Gastroesophageal sphincter (tissue), 4 donors: ENCODE measurements around the gene PLXDC1. TPM values are rescaled to one million over a fixed set of nuclear protein-coding genes. Genes with fewer than 3 reads are reported as not detected.
A peak's percentile ranks its signal among the peaks of the same experiment; 100 is the strongest.
"Not testable (repeated sequence)": the region's sequence is repeated elsewhere in the genome, so short reads cannot be mapped to it uniquely, and the experiment has no call there.

Experiments
- ATAC-seq: fragments of 150-250 bp; one replicate; pipeline ENCODE4 v1.9.1; 2016; ENCODE audit warnings: mild to moderate bottlenecking, moderate library complexity
- H3K27ac ChIP-seq, 4 donors: fragments of 200-600 bp; sonication (generic) in 3 of 4; 1 replicate in 3 of 4; 2 replicates in 1 of 4; pipeline ENCODE4 v1.5.1; 2016 to 2019
- H3K27me3 ChIP-seq: fragments of 200-600 bp; sonication (generic); one replicate; pipeline ENCODE4 v1.5.1; 2019
- H3K36me3 ChIP-seq, 2 donors: fragments of 200-600 bp; sonication (generic); one replicate each; pipeline ENCODE4 v1.5.1; 2019; ENCODE audit warnings: control low read depth in 1 of 2
- H3K4me1 ChIP-seq, 3 donors: fragments of 200-600 bp; sonication (generic); 1 replicate in 2 of 3; 2 replicates in 1 of 3; pipeline ENCODE4 v1.5.1; 2016 to 2019; ENCODE audit warnings: control low read depth in 2 of 3
- H3K4me3 ChIP-seq, 2 donors: fragments of 200-600 bp; sonication (generic); one replicate each; pipeline ENCODE4 v1.5.1; 2019; ENCODE audit warnings: mild to moderate bottlenecking in 1 of 2, moderate library complexity in 1 of 2
- H3K9me3 ChIP-seq, 3 donors: fragments of 200-600 bp; sonication (generic); one replicate each; pipeline ENCODE4 v1.5.1; 2017 to 2019; ENCODE audit warnings: control low read depth in 2 of 3
- EP300 ChIP-seq: sonication (generic); formaldehyde crosslinking; IDR thresholded peaks from one replicate; pipeline ENCODE4 v1.6.1; 2017; ENCODE audit warnings: antibody characterized with exemption, mild to moderate bottlenecking
- POLR2A ChIP-seq, 2 donors: fragments of 450-650 bp; IDR thresholded peaks; one replicate each; pipeline ENCODE4 v1.6.1; 2017; ENCODE audit warnings: antibody characterized with exemption in 2 of 2, mild to moderate bottlenecking in 2 of 2, moderate library complexity in 1 of 2
- POLR2AphosphoS5 ChIP-seq: sonication (generic); formaldehyde crosslinking; IDR thresholded peaks from one replicate; pipeline ENCODE4 v1.6.1; 2017; ENCODE audit warnings: antibody characterized with exemption
- WGBS, 2 donors: methylation state at CpG; one replicate each; pipeline ENCODE4 v1.1.5; 2018; ENCODE audit warnings: low coverage in 1 of 2; 5-methylcytosine and 5-hydroxymethylcytosine counted together
- total RNA-seq, 4 donors: library from RNA; depleted of rRNA; stranded (reverse); fragments of >200 nt; gene quantifications; one replicate each; pipeline ENCODE4 v1.1.0, GENCODE V29; 2016
- TF ChIP-seq, protein P1 (sequence below), 4 experiments: fragments of 200-600 bp in 2 of 4; fragments of 450-650 bp in 2 of 4; sonication (generic) in 1 of 4; IDR thresholded peaks; one replicate each; pipeline ENCODE4 v1.5.1; 2017 to 2019; ENCODE audit warnings: antibody characterized with exemption in 4 of 4, mild to moderate bottlenecking in 2 of 4, moderate library complexity in 2 of 4

PLXDC1 gene
- total RNA-seq, 4 donors from 2014 or later: 5.5 to 21.6 (median 17.4) TPM

DNA sequence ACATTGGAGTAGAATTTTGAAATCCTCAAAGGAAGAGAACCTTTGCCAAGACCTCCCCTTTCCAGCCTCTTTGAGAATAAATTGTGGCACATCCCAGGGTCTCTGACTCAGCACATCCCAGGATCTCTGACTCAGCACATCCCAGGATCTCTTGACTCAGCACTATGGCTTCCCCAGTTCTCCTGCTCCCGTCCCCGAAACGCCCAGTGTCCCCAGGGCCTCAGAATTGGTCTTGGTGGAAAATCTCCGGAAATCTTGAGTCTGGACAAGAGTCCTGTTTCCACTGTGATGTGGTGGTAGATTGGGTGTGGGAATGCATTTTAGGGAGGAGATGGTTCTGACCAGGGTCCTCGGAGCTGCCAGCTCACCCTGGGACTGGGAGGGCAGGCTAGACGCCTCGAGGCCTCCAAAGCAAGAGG, 19.2 kb downstream of the PLXDC1 start:
- TF ChIP-seq POLR2A (IDR thresholded peaks at IDR 0.05): no peak
- TF ChIP-seq POLR2AphosphoS5: no peak
- TF ChIP-seq EP300: no peak
- TF ChIP-seq, protein P1, sequence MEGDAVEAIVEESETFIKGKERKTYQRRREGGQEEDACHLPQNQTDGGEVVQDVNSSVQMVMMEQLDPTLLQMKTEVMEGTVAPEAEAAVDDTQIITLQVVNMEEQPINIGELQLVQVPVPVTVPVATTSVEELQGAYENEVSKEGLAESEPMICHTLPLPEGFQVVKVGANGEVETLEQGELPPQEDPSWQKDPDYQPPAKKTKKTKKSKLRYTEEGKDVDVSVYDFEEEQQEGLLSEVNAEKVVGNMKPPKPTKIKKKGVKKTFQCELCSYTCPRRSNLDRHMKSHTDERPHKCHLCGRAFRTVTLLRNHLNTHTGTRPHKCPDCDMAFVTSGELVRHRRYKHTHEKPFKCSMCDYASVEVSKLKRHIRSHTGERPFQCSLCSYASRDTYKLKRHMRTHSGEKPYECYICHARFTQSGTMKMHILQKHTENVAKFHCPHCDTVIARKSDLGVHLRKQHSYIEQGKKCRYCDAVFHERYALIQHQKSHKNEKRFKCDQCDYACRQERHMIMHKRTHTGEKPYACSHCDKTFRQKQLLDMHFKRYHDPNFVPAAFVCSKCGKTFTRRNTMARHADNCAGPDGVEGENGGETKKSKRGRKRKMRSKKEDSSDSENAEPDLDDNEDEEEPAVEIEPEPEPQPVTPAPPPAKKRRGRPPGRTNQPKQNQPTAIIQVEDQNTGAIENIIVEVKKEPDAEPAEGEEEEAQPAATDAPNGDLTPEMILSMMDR (IDR thresholded peaks at IDR 0.05): no peak
- no peaks in the 10 kb centered on the region for H3K36me3 ChIP-seq
- peaks cover 0 to 7% (median 5%) of the 10 kb centered on the region in 3 donors for H3K4me1 ChIP-seq
- H3K27me3 ChIP-seq: peaks cover 5% of the 10 kb centered on the region
- no peaks in the 10 kb centered on the region for H3K9me3 ChIP-seq
- peak; percentile 80 for ATAC-seq
- no peak overlapping the region for H3K4me3 ChIP-seq
- WGBS, 2 donors: no CpG with 5 or more reads among the region's 7 CpGs
- peak overlapping the region in 3 of 4 donors; percentile 10 to 66 (median 51) for H3K27ac ChIP-seq

DNA sequence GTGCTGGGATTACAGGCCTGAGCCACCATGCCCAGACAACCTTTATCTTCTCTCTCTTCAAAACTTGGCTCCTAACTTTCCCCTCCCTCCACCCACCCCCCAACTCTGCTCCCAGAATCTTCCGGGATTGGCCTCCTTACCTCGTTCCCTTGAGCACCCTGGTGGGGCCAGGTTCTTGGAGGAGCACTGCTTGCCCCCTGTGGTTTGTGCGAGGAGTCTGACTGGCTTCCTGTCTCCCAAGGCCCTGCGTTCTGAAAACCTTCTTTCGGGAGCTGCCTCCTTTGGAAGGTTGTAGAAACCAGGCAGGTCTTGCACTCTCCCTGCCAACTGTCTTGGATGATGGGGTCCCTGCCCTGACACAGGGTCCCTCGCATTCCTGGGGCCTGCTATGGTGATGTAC, 19.8 kb downstream of the PLXDC1 start:
- no peaks in the 10 kb centered on the region for H3K9me3 ChIP-seq
- H3K36me3 ChIP-seq: no peaks in the 10 kb centered on the region
- WGBS, 2 donors: 53% methylated on average over 2 of the region's 6 CpGs; no CpG with 5 or more reads in 1 of the 2 donors
- H3K4me1 ChIP-seq: peaks cover 0 to 7% (median 5%) of the 10 kb centered on the region in 3 donors
- TF ChIP-seq POLR2A (IDR thresholded peaks at IDR 0.05) (no peak), POLR2AphosphoS5 (no peak), EP300 (no peak)
- TF ChIP-seq, protein P1 (IDR thresholded peaks at IDR 0.05): no peak
- H3K4me3 ChIP-seq: no peak overlapping the region
- H3K27me3 ChIP-seq: peaks cover 5% of the 10 kb centered on the region
- peak overlapping the region in 3 of 4 donors; percentile 47 to 66 (median 51) for H3K27ac ChIP-seq
- no peak for ATAC-seq

DNA sequence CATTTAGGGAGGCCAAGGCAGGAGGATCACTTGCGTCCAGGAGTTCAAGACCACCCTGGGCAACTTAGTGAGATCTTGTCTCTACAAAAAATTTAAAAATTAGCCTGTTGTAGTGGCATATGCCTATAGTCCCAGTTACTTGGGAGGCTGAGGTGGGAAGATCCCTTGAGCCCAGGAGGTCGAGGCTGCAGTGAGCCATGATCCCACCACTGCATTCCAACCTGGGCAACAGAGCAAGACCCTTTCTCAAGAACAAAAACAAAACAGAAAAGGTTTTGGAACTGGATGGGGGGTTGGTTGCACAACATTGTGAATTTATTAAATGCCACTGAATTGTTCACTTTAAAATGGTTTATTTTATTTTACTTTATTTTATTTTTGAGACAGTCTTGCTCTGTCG, 21.2 kb downstream of the PLXDC1 start:
- Histone ChIP-seq H3K27ac (no peak overlapping the region), H3K36me3 (no peaks in the 10 kb centered on the region), H3K4me3 (no peak overlapping the region), H3K27me3 (peaks cover 5% of the 10 kb centered on the region), H3K9me3 (no peaks in the 10 kb centered on the region), H3K4me1 (peaks cover 0 to 7% (median 5%) of the 10 kb centered on the region in 3 donors)
- WGBS, 2 donors: 75% methylated on average over 3 of the region's 3 CpGs; no CpG with 5 or more reads in 1 of the 2 donors
- TF ChIP-seq POLR2AphosphoS5 (no peak), EP300 (no peak), POLR2A (IDR thresholded peaks at IDR 0.05) (no peak)
- TF ChIP-seq, protein P1 (IDR thresholded peaks at IDR 0.05): no peak
- no peak for ATAC-seq

DNA sequence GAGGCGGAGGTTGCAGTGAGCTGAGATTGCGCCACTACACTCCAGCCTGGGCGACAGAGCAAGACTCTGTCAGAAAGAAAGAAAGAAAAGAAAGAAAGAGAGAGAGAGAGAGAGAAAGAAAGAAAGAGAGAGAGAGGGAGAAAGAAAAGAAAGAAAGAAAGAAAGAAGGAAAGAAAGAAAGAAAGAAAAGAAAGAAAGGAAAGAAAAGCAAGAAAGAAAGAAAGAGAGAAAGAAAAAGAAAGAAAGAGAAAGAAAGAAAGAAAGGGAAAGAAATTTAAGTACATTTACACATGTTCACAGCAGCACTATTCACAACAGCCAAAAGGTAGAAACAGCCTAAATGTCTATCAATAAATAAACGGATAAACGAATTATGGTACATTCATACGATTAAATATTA, 21.9 kb downstream of the PLXDC1 start:
- not testable (repeated sequence) for H3K4me3 ChIP-seq, ATAC-seq, H3K4me1 ChIP-seq, H3K27me3 ChIP-seq, H3K9me3 ChIP-seq, H3K36me3 ChIP-seq, H3K27ac ChIP-seq
- WGBS, 2 donors: 53 to 72% methylated on average over 3 to 6 of the region's 6 CpGs

DNA sequence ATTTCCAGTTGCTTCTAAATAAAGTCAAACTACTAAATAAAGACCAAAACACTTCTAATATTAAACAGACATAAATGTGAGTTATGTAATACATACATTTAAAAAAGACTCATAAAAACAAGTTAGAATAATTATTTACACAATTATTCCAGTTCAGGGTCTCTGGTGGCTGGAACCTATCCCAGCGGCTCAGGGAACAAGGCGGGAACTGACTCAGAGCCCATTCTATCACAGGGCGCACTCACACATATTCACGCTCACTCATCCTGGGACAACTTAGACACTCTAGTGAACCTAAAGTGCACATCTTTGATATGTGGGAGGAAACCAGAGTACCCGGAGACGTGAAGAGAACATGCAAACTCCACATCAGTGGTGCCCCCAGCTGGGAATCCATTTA, 25.0 kb downstream of the PLXDC1 start:
- TF ChIP-seq EP300: no peak
- TF ChIP-seq POLR2A (IDR thresholded peaks at IDR 0.05): no peak
- TF ChIP-seq, protein P1 (IDR thresholded peaks at IDR 0.05): no peak
- TF ChIP-seq POLR2AphosphoS5: no peak
- no peak for ATAC-seq
- no peaks in the 10 kb centered on the region for H3K4me1 ChIP-seq
- no peaks in the 10 kb centered on the region for H3K27me3 ChIP-seq
- WGBS, 2 donors: 38 to 58% methylated on average over 5 to 6 of the region's 6 CpGs
- H3K9me3 ChIP-seq: no peaks in the 10 kb centered on the region
- H3K36me3 ChIP-seq: no peaks in the 10 kb centered on the region
- H3K27ac ChIP-seq: no peak overlapping the region
- no peak overlapping the region for H3K4me3 ChIP-seq
